ENCODE data around the gene STK33.

GRCh38 chr11:8381871-8382396, 212.1 kb downstream of the STK33 start:
- TF ChIP-seq SP1 (IDR thresholded peaks at IDR 0.05): no peak
- no peak for TF ChIP-seq SP1 (CRISPR knock-in tag; IDR thresholded peaks at IDR 0.05)
- TF ChIP-seq RAD51 (IDR thresholded peaks at IDR 0.05; ENCODE audit: borderline replicate concordance): no peak
- TF ChIP-seq CTCF (CRISPR knock-in tag; IDR thresholded peaks at IDR 0.05): no peak
- TF ChIP-seq ETV6 (CRISPR knock-in tag; conservative IDR thresholded peaks at IDR 0.05): no peak
- TF ChIP-seq GABPB1 (CRISPR knock-in tag; IDR thresholded peaks at IDR 0.05): no peak
- TF ChIP-seq MAZ (IDR thresholded peaks at IDR 0.05; ENCODE audit: borderline replicate concordance, low read depth, low read length): no peak
- TF ChIP-seq MAZ (CRISPR knock-in tag; IDR thresholded peaks at IDR 0.05; ENCODE audit: low read depth): no peak
- TF ChIP-seq KDM1A (CRISPR knock-in tag; IDR thresholded peaks at IDR 0.05): no peak
- TF ChIP-seq NONO (IDR thresholded peaks at IDR 0.05): no peak
- TF ChIP-seq NONO (CRISPR knock-in tag; conservative IDR thresholded peaks at IDR 0.05): no peak
- TF ChIP-seq TCF7L2 (IDR thresholded peaks at IDR 0.05; ENCODE audit: low read depth, low read length): no peak
- TF ChIP-seq GLMP (CRISPR knock-in tag; IDR thresholded peaks at IDR 0.05; ENCODE audit: borderline replicate concordance): no peak
